Urothelium cell line (cell line): ENCODE data around the gene PLTP.
"Not testable (repeated sequence)": the region's sequence is repeated elsewhere in the genome, so short reads cannot be mapped to it uniquely, and the experiment has no call there.

Experiments used
- DNase-seq: peaks from one replicate; pipeline ENCODE4 v3.0.0; 2011; ENCODE audit warnings: low spot score, mixed read lengths
- FAIRE-seq: peaks from 2 replicates; lab custom pipeline; 2011; peaks lifted over from hg19 to GRCh38; lab: Jason Lieb, UNC

Gene PLTP

GRCh38 chr20:45880988-45881788, 30.8 kb downstream of the PLTP start, which contains the start of gene ZSWIM1:
TSS of gene ZSWIM1 (plus strand) at chr20:45881227. CDS start at chr20:45882593, 1,366 bp downstream.
- FAIRE-seq (peak; percentile 92), DNase-seq (peak; percentile 100)

- FAIRE-seq, result no peak
- no peak for DNase-seq
Measured at GRCh38 chr20:45878076-45878761, 33.7 kb downstream of the PLTP start.

- no peak for DNase-seq
- no peak for FAIRE-seq
Measured at GRCh38 chr20:45874576-45874975, 37.4 kb downstream of the PLTP start.

- DNase-seq, FAIRE-seq: not testable (repeated sequence)
Measured at GRCh38 chr20:45874104-45874481, 37.9 kb downstream of the PLTP start.

DNA sequence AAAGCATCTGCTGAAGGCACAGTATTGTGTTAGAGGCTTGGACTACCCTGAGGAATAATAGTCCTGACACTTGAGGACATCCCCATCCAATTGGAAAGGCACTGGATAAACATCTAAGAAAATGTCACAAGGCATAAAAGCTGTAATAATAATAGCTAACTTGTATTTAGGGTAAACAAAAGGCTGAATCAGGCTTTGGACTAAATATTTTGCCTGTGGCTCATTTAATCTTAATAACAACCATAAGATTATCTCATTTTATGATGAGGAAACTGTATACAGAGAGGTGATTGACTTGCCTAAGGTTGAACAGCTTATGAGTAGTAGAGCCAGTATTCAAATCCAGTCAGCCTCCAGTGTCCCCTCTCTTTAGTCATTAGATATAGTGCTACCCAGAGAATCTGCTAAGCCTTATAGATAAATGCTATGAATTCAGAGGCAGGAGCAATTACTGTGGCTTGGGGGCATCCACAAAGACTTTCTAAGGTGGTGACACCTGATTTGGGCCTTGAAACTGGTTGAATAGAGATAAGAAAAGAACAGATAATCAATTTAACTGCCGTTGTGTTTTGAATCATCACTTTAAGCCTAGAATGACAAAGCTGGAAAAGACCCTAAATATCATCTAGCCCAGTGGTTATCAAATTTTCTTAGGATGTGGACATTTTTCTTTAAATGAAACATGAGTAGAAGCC, 38.4 kb downstream of the PLTP start:
- no peak for FAIRE-seq
- no peak for DNase-seq

GRCh38 chr20:45872626-45873025, 39.3 kb downstream of the PLTP start:
- FAIRE-seq (no peak), DNase-seq (no peak)

DNA sequence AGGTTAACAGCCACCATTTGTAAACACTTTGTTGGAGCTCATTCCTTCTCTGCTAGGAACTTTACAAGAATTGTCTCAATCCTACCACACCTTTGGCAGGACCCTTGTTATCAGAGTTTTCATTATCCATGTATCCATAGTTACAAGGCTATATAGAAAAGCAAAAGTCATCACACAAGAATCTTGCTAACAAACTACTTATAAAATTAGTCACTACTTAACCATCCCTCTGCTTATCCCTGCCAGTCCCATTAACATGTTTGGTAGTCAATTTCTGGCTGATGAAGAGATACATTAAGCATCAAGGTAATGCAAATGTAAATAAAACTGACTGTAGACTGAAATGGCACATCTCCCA, 44.2 kb downstream of the PLTP start:
- FAIRE-seq (no peak), DNase-seq (peak; percentile 18)

DNA sequence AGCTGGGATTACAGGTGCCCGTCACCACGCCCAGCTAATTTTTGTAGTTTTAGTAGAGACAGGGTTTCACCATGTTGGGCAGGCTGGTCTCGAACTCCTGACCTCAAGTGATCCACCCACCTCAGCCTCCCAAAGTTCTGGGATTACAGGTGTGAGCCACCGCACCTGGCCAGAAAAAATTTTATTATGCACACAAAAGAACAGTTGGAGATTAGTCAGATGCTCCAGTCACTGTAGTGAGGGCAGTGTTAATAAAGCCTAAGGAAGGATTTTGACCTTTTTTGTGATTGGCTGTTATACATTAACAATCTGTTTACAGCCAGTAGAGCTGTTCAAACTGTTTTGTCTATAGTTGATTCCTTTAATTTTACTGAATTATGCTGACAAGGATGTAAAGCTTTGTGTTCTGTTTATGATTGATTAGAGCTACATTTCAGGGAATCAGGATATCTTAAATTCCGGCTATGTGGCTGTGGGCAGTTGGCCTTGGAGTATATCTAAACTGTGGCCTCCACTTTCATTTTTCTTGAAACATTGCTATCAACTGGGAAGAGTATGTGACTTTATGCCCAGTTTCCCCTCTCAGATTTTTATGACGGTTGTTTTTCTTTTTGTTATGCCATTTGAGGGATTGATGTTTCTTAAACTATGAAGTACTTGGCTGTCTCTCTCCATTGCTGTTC, 44.7 kb downstream of the PLTP start:
- FAIRE-seq, result no peak
- DNase-seq, result no peak

GRCh38 chr20:45866454-45866853, 45.5 kb downstream of the PLTP start:
- no peak for DNase-seq
- FAIRE-seq, result no peak

DNA sequence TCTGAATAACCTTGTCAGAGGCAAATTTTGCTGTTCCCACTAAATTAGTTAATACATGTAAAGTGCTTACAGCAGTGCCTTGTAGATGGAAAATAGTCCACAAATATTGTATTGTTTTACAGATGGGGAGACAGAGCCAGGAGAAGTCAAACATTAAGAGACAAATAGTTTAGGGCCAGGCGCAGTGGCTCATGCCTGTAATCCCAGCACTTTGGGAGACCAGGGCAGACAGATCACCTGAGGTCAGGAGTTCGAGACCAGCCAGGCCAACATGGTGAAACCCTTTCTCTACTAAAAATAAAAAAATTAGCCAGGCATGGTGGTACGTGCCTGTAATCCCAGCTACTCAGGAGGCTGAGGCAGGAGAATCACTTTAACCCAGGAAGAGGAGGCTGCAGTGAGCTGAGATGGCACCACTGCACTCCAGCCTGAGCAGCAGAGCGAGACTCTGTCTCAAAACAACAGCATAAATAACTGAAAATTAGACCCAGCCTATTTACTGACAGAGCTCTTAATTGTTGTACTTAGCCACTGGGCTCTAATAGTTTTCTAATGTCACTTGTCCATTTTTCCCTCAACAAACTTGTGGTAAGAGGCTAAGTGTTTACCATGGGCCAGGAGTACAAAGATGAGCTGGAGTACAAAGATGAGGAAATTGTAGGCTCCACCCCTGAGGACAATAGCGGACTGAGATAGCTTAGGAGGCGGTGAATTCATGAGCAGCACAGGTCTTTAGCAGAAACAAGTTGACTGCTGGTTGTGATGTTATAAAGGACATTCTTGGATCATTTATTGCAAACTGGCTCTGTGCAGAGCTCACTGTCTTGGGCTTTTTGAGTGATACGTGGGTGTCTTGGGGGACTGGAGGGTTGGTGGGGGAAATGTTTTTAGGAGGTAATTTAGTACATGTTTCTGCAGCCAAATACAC, 48.1 kb downstream of the PLTP start:
- no peak for FAIRE-seq
- DNase-seq, result no peak

DNA sequence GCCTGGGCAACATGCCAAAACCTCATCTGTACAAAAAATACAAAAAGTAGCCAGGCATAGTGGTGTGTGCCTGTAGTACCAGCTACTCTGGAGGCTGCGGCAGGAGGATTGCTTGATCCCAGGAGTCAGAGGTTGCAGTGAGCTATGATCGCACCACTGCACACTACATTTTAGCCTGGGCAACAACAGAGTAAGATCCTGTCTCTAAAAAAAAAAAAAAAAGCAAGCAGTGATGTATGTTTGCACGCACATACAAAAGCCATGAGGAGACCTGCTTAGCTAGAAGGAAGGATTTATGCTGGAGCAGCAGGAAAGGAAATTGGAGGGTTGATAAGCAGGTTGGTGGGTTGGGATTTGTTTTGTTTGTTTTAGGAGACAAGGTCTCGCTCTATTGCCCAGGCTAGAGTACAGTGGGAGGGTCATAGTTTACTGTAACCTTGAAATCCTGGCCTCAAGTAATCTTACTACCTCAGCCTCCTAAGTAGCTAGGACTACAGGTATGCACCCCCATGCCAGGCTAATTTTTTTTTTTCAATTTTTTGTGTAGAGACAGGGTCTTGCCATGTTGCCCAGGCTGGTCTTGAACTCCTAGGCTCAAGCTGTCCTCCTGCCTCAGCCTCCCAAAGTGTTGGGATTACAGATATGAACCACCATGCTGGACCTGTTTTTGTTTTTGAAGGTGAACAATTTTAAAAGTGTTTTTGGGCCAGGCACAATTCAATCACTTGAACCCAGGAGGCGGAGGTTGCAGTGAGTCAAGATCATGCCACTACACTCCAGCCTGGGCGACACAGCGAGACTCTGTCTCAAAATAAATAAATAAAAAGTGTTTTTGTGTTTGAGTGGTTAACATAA, 50.5 kb downstream of the PLTP start:
- FAIRE-seq, result no peak
- DNase-seq, result no peak

- FAIRE-seq, result no peak
Measured at GRCh38 chr20:45860560-45861220, 51.3 kb downstream of the PLTP start.

GRCh38 chr20:45859916-45860315, 52.0 kb downstream of the PLTP start:
- FAIRE-seq (no peak), DNase-seq (no peak)

More at GRCh38 chr20:45860560-45861220, 51.3 kb downstream of the PLTP start:
- no peak for DNase-seq

DNA sequence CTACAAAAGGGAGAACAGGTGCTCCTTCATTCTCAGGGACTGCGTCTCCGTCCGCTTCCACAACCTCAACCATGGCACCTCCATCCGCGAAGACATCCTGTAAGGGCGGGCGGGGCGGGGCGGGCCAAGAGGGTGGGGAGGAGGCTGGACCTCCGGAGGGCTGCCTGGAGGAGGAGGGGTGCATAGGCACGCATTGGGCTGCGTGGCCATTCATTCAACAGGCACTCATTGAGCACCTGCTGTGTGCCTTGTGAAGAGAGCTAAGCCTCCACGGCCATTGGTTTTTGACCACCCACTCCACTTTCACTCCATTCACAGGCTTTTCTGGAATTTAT, 54.1 kb downstream of the PLTP start:
- FAIRE-seq, result no peak

GRCh38 chr20:45857114-45857881, 54.7 kb downstream of the PLTP start, which contains the start of the genes ACOT8 and ZSWIM3:
TSS of gene ACOT8 (minus strand) at chr20:45857392. CDS start at chr20:45857315, 77 bp downstream.
TSS of gene ZSWIM3 (plus strand) at chr20:45857614. CDS start at chr20:45857826, 212 bp downstream.
- peak; percentile 42 for FAIRE-seq
- DNase-seq, result peak; percentile 100

More for the DNA sequence above, 54.1 kb downstream of the PLTP start:
- peak; percentile 32 for DNase-seq

- FAIRE-seq, result no peak
- no peak for DNase-seq
Measured at GRCh38 chr20:45853484-45853883, 58.5 kb downstream of the PLTP start.

GRCh38 chr20:45852326-45852725, 59.6 kb downstream of the PLTP start:
- DNase-seq (no peak), FAIRE-seq (no peak)

- no peak for FAIRE-seq
Measured at GRCh38 chr20:45851501-45851900, 60.5 kb downstream of the PLTP start.

More at GRCh38 chr20:45851501-45851900, 60.5 kb downstream of the PLTP start:
- no peak for DNase-seq
